Iris pigment epithelial cell (primary cell): Measurements from ENCODE around the gene RNF220.

Experiments
- DNase-seq: peaks from one replicate; pipeline ENCODE4 v3.0.0-alpha.2; 2011; ENCODE audit warnings: low read depth

RNF220 gene

DNA sequence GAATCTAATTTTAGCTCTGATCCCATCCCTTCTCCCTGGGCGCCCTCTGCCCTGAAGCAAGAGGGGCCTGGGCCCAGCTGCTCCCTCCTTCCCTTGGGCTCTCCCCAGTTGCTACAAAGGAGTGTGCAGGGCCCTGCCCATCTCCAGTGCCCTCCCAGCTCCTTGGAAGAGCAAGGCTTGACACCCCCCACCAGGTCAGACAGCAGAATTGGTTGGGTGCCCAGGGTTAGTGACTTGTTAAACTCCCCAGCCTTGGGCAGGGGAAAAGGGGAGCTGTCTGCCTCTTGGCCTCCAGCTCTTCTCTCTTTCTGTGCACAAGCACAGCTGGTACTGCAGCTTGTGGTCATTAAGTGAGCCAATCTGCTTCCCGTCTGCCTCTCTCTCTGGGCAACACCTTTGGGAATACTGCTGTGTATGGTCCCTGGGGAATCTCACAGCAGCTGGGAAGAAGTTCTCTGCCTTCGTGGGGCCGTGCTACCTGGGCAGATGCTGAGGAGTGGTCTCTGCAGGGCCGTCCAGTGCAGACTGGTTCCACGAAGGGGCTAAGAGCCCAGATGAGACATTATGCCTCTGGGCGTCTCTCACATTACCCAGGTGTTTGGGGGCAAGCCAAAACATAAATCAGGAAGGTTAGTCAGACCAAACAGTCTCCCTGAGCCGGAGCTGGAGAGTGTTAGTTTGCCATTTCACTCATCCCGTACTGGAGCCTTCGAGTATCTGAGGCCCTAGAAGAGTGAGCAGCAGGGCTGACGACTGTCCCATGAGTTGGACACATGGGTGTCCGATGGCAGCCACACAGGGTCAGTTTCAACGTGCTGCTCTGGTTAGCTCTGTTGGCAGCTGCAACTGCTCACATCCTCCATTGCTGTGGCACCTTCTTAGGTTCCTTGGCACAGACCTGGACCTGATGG is 231.9 kb downstream of the RNF220 start:
- no peak for DNase-seq

DNA sequence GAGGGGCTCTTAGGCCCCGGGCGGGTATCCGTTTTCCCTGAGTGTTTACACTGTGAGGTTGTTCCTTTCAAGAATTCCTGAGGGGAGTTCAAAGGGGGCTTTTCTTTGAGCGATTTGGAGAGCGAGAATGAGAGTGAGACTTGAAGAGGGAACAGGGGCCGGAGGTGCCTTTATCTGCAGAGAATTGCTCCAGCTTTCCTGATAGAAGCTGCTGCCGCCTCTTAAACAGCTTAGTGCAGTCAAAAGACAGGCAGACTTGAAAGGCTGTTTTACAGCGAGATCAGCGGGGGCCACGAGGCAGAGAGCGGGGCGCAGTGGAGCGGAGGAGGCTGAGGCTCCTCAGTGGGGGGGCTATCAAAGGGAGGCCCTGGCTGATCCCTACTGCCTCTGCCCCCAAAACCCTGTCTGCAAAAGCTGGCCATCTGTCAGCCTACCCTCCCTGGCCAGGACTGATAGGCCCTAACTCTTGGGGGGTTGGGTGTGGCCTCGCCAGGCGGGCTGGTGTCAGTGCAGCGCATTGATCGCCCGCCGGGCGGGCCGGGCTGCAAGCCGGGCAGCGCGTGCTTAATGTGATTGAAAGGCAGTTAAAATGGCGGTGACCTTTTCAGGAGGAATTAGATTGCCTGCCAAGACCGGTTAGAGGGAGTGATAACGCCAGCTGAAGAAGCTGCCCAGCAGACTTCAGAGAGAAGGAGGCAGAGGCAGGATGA is 232.8 kb downstream of the RNF220 start:
- no peak for DNase-seq

DNA sequence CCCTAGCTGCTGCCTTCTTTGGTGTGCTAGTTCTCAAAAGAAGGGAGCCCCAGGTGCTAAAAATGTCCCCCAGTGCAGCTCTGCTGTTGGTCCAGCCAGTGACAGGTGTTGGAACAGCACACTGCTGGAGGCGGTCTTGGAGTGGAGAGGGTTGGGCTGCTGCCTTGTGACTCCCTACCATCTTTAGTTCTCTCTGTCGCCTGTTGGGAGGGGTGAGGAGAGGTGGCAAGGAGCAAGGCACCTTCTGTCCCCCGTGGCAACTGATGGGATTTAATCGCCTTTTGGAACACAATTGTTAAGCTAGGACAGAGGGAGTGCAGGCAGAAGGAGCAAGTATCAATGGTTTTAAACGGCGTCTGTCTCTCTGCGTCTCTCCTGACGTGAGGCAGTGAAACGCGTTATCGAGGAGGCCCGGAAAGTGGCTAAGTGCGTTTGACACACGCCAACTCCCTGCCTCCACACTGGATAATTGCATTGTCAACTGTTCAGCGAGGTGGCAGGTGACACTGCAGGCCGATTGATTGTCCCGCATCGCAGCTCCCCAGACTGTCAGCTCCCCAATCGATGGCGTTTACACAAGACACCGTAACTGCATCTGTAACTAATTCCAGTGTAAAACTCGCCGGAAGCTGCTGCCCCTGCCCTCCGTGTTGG is 235.3 kb downstream of the RNF220 start:
- no peak for DNase-seq

DNA sequence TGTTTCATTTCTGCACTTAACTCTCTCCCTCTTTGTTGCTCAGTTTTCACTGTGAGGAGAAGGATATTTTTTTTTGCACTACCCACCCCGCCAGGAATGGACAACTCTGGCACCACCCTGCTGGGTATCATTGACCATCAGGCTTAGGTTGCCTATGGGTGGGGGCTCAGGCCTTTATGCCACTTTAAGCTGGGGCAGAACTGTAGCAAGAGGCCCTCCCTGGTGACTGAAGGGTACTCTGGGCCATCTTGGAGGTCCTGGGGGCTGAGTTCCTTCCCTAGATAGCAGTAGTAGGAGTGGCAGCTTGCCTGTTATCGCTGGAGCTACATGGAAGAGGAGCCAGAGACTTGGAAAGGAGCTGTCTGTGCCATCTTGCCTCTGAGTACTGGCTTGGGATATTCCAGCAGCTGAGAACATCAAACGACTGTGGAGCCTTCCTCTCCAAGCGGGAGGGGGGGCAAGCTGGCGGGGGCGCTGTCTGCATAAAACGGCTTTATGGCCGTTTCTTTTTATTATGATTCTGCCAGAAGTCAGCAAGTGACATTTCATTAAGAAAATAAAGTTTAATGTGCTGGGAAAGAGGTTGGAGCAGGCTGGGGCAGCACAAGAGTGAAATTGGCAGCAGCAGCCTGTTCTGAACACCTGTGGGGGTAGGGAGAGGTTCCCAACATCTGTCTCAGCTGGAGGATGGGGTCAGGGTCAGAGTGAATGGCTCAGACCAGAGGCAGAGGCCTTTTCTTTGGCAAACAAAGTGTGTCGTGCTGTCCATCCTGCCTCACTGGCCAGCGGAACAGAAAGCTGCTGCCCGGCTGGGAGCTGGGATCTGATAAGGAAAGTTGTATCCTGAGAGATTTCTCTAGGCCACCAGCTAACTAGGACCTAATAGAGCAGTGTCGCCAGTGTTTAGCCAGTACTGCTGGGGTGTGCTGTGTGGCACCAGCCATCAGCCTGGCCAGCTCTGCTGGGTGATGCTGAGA is 236.4 kb downstream of the RNF220 start:
- no peak for DNase-seq

DNA sequence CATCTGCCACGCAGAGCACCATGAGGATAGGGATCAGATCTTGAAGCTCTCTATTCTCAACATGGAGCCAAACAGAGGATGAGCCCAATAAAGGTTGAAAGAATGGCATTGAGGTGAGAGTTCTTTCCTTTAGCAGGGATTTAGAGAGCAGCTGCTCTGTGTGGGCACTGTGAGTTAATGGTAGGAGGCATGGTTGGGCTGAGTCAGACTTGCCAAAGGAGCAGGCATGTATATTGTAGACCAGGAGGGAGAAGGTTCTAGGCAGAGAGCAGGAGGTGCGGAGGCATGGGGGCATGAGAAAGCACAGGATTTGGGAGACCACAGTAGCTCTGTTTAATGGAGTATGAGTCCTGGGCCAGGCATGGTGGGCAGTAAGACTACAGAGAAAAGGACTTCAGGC is 237.2 kb downstream of the RNF220 start:
- no peak for DNase-seq

DNA sequence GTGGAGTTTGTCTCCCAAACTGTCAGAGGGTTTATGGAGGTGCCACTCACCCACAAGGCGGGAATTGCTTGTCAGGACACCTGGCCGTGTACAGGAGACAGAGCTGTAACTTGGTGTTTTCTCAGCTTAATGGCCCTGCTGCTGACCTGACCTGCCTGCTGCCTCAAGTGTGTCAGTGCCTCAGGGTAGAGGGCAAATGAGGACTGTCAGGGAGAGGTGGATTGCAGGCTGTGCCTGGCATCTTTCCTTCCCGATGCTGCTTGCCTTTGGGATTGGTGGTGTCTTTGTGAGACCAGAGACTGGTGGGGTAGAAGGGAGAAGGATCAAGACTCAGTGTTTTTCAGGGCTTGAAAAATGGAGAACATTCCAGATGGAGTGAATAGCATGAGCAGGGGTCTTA is 237.9 kb downstream of the RNF220 start:
- no peak for DNase-seq

DNA sequence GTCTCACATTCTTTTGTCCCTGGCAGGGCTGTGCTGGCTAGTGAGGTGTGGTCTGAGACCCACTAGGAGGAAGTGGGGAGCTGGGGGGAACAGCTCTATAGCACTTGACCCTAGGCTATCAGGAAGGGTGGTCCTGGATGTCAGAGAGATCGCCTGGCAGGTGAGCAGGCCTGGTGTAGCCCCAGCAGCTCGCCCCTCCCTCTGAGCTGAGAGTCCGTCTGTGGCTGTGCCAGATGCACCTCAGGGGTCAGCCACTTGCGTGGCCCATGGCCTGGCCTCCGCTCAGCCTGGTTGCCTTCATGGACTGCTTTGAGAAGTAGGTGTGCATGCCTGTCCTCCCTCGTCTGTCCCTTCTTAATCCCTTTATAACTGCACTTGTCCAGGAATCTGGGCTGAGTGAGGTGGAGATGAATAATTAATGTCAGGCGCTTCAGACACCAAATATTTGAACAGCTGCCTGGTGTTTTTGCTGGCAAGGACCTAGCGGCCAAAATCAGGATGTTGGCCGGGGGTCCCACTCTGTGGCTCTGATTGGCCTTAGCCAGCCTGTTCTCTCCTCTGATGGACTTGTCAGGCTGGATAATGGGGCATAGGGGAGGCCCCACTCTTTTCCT is 238.8 kb downstream of the RNF220 start:
- no peak for DNase-seq

DNA sequence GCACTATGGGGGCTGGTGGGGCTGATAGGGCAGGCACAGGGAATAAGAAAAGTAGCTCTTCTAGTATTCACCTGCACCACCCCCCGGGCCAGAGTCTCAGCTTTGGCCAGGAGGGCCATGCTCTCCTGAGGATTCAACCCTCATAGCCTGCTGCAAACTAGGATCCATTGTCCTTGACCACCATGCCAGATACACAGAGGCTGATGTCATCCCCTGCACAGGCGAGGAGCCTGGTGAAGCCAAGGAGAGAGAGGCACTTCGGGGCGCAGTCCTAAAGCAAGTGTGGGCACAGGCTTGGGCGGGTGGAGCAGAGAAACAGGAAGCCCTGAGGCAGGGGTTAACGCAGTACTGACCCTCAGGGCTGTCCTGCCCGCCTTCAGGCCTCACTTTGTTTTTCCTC is 239.8 kb downstream of the RNF220 start:
- no peak for DNase-seq

DNA sequence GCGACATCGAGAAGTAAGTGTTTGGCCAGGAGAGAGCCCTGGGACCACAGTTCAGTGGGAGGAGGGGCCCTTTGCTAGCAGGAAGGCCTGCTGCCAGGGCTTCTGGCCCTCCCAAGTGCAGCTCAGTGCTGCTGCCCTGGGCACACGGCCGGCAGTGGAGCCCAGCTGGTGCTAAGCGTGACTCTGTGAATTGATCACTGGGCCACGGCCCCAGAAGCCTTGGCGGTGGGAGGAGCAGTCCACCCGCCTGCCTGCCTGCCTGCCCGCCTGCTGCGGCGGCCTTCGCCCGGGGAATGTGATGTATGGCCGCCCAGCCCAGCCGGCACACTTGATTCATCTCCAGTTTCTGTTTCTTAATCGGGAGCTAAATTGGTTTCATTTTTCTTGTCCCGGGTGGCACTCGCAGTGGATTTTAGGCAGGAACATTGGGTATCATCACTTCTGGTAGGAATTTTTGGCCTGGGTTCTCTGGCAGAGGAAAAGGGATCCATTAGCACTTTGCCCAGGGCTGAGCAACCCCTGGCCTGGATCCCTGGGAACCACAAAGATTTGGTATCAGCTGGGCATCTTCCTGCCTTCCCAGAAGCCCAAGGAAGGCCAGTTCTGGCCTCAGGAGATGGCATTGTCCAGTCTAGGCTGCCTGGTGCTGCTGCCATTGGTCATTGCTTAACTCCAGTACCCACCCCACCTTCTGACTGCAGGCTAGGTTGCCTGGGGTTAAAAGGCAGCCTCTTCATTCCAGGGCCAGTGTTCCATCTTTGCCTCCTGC is 240.6 kb downstream of the RNF220 start:
- no peak for DNase-seq

DNA sequence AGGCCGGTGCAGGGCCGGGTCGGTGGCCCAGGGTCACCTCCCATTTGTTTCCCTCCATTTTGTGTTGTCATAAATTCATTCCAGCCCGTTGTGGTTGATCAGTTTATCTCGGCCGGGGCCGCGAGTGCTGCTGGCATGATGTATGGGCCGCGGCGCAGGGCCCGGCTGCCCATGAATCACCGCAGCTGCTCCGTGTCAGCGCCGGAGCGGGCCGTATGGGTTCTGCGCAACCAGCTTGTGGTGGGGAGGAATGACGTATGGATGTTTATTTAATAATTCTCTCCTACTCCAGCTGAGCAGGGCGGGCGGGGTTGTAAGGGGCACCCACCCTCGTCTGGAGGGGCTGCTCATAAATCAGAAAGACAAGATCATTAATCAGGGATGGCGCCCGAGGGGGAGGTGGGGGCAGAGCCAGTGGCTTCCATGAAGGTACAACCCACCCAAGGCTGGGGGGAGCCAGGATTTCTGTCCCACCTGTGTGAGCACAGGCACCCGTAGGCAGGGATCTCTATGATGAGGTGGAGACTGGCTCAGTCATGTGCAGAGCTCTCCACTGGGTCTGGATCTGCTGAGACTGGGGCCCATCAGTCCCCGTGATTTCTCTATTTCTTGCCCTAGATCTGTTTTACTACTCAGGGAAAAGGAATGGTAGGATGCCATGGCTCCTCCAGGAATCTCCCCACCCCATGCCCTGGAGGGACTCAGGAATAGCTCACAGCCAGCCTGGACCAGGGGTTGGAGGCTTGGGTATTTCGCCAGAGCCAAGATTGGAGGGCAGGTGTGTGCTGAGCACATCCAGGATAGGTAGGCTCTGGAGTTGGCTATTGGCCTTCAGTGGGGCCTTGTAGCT is 241.4 kb downstream of the RNF220 start:
- DNase-seq: no peak

DNA sequence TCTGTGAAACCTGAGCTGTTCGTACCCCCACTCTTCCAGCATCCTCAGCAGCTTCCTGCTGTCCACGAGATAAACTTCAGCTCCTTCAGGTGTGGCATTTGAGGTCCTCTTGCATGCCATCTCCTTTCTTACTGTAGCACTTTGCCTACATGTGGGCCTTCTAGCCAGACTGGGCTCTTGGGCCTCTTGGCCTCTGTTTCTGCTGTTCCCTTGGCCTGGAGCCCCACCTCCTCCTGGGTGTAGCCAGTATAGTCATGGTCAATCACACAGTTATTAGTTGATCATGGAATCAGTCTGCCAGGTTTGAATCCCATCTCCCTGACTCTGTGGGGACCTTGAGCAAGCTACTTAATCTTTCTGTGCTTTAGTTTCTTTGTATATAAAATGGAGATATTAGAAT is 242.8 kb downstream of the RNF220 start:
- DNase-seq: no peak

DNA sequence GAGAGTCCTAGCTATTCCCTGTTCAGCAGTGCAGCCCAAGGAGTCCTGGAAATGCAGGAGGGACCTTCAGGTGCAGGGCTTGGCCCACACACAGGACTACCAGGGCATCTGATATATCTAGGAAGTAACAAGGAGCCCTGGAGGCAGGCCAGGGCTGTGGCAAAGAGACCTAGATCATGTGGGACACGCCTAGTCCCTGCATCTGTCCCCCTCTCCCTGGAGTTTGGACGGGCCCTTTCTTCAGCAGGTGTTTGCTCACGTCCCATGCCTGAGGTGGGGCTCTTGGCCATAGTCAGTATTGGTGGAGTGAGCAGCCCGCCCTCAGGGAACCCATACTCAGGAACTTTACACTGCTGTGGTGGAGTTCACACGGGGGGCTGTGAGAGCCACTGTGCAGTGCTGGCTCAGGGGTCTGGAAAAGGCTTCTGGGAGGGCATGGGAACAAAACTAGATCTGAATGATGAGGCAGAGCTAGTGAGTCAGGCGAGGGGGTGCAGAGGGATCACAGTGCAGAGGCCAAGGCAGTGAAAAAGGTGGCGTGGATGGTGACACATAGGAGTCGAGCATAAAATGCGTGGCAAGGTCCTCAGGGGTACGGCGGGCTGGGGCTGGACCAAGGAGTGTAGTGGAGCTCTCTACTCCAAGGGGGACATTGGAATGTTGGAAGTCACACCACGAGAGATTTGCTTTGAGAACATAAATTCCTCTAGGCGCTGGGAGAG is 243.6 kb downstream of the RNF220 start:
- no peak for DNase-seq

DNA sequence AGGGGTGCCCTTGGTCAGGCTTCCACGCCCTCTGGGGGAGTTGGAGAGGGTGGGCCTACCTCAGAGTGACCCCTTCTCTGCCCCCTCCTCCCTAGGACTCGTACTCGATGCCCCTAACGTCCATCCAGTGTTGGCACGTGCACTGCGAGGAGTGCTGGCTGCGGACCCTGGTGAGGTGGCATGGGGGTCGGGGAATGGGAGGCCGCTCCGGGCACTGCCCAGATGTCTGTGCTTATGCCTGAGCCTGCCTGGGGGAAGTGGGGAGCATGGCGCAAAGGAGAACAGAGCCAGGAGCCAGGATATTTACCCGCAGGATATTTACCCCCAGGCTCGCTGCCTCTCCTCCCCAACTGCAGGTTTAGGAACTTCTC is 244.7 kb downstream of the RNF220 start:
- no peak for DNase-seq

DNA sequence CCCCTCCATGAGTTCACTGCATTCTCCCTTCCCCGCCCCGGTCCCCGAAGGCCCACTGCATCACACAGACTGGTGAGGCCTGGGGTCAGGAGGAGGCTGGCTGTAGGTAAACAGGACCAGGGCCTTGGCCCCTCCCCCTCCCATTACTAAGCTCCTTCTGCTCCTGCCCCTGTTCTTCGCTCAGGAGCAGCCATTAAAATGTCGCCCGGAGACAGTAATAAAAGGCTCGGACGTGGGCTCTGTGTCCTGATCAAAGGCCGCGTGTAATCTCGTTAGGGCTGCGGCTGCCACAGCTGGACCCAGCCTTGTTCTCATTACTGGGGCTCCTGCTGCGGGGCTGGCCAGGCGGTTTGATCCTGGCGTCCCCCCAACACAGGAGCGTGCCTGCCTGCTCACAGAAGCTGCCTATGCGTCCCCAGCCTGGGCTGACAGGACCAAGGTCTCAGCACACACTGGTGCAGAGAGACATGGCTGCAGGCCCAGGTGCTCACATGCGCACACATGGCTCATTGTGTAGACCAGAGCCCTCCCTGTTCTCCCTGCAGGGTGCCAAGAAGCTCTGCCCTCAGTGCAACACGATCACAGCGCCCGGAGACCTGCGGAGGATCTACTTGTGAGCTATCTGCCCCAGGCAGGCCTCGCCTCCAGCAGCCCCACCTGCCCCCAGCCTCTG is 245.2 kb downstream of the RNF220 start:
- DNase-seq: no peak

DNA sequence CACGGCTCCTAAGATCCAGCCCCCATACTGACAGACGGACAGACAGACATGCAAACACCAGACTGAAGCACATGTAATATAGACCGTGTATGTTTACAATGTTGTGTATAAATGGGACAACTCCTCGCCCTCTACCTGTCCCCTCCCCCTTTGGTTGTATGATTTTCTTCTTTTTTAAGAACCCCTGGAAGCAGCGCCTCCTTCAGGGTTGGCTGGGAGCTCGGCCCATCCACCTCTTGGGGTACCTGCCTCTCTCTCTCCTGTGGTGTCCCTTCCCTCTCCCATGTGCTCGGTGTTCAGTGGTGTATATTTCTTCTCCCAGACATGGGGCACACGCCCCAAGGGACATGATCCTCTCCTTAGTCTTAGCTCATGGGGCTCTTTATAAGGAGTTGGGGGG is 246.0 kb downstream of the RNF220 start:
- no peak for DNase-seq

DNA sequence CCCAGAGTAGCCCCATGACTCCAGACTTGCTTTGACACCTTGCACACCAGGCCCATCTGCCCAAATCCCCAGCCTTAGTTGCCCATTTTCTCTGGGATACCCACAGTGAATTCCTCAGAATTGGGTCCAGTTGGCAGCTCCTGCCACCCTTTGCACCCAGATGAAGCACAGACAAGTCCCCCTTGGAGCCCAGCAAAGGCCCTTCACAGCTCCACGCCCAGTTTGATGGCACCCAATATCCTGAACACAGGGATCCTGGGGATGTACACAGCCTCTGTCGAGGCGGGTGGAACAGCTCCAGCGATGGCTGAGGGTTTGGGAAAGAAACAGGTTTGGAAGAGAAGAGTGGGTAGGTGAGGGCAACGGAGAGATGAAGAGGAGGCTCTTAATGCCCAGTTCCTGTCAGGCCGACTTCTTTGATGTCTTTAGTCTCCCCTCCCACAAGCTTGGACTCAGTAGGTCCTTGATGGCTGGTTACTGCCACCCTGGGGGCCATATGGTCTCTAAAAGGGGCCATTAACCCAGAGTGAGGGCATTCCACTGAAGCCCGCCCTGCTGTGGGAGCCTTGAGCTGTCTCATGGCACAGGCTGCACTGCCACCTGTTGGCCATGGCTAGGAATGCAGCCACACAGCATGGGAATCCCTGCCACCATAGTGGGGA is 247.5 kb downstream of the RNF220 start:
- peak; percentile 51 for DNase-seq

DNA sequence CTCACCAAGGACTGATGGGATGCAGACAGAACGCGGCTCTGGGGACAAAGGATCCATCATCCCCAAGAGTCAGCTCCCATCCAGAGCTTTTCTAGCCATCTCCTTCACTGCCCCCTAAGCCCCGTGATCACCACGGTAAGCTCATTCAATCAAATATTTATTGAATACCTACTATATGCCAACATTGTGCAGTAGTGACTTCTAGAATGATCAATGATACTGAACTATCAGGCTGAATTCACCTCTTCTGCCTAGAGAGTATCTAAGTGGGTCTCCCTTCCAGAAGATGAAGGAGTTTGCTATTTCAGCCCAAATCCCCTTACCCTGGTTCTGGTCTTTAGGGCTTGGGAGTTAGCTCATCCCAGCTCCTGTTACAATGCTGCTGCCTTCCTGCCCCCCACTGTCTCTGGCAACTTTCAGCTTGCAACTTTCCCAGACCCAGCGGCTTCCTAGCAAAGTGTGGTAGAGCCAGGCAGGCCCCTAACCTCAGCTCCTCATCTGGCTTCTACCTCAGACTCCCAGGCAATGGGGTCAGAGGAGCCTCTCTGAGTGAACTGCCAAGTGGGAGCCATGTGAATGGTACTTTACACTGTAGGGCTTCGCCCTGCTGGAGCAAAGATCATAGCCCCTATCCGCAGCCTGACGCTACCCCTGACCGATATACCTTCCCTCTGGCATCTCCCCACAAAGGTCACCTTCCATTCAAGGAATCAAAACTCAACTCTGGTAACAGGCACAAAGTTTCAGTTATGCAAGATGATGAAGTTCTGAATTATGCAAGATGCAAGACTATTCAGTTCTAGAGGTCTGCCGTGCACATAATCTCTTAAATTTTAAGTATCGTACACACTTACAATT is 248.3 kb downstream of the RNF220 start:
- DNase-seq: no peak
